ENCODE results near the gene MYO7A. TPM values are rescaled to one million over a fixed set of nuclear protein-coding genes. Genes with fewer than 3 reads are reported as not detected.

Gene MYO7A
- polyA plus RNA-seq, 1 donor, result 4.0 TPM

- DNase-seq (ENCODE audit: low read depth), result no peak
Measured at GRCh38 chr11:77184136-77184860, 56.3 kb downstream of the MYO7A start.

GRCh38 chr11:77186302-77186701, 58.3 kb downstream of the MYO7A start:
- no peak for DNase-seq (ENCODE audit: low read depth)

- no peak for DNase-seq (ENCODE audit: low read depth)
Measured at GRCh38 chr11:77187111-77187750, 59.2 kb downstream of the MYO7A start.

- peak; percentile 51 for DNase-seq (ENCODE audit: low read depth)
Measured at GRCh38 chr11:77187776-77188632, 60.0 kb downstream of the MYO7A start.

- DNase-seq (ENCODE audit: low read depth), result no peak
Measured at GRCh38 chr11:77188633-77189491, 60.8 kb downstream of the MYO7A start.

GRCh38 chr11:77189588-77190210, 61.7 kb downstream of the MYO7A start:
- no peak for DNase-seq (ENCODE audit: low read depth)

- DNase-seq (ENCODE audit: low read depth), result no peak
Measured at GRCh38 chr11:77190331-77191075, 62.5 kb downstream of the MYO7A start.

GRCh38 chr11:77191429-77191822, 63.4 kb downstream of the MYO7A start:
- no peak for DNase-seq (ENCODE audit: low read depth)

GRCh38 chr11:77191823-77192495, 63.9 kb downstream of the MYO7A start:
- no peak for DNase-seq (ENCODE audit: low read depth)

GRCh38 chr11:77193167-77193566, 65.1 kb downstream of the MYO7A start:
- DNase-seq (ENCODE audit: low read depth), result no peak

GRCh38 chr11:77193911-77194830, 66.1 kb downstream of the MYO7A start:
- DNase-seq (ENCODE audit: low read depth), result no peak

- DNase-seq (ENCODE audit: low read depth), result no peak
Measured at GRCh38 chr11:77195071-77195755, 67.2 kb downstream of the MYO7A start.

GRCh38 chr11:77196961-77197360, 68.9 kb downstream of the MYO7A start:
- DNase-seq (ENCODE audit: low read depth), result no peak

GRCh38 chr11:77197626-77198320, 69.7 kb downstream of the MYO7A start:
- no peak for DNase-seq (ENCODE audit: low read depth)

GRCh38 chr11:77198440-77198849, 70.4 kb downstream of the MYO7A start:
- no peak for DNase-seq (ENCODE audit: low read depth)

- DNase-seq (ENCODE audit: low read depth), result no peak
Measured at GRCh38 chr11:77199137-77199745, 71.2 kb downstream of the MYO7A start.

Data from forelimb muscle (tissue), 1 donor.